Activated CD4-positive, alpha-beta T cell treated with anti-CD3 and anti-CD28 coated beads for 48 hours (primary cell): Measurements from ENCODE around the gene KIF6.

ENCODE experiments used
- DNase-seq: peaks from one replicate; pipeline ENCODE4 v3.0.0-alpha.2; 2020

Gene KIF6

DNA sequence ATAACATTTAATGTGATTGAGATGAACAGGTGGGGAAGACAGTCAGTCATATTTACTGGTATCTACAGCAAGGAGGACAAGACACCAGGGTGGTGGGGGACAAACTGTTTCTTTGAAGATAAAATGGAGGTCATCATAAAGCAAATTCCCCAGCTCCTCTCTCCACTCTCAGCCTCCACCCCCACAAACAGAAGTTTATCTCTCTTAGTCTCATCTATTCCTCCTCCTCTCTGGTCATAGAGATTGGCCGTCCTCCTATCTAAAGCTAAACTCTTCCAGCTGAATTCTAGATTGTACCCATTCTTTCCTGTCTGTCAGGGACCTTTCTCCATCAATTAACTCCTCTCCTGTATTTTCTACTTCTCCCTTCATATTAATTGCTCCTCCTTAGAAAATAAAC is 71.1 kb downstream of the KIF6 start:
- DNase-seq, result no peak

DNA sequence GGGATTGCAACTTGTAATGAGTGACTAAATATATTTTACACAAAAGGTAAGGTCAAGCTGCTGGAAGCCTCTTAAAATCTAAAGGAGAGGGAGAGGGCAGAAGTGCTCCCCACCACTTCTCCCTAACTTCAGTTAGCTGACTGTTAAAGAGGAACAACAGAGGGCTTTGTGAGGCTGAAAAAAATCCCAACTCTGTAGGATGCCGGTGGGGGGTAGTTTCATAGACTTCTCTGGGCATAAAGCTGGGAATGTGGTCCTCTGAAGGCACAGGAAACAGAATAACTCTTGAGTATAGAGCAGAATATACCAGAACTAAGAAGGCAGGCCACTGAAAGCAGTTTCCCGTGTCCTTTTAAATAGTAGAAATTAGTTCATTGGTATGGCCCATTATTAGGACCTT is 71.6 kb downstream of the KIF6 start:
- DNase-seq, result no peak

- DNase-seq, result no peak
Measured at GRCh38 chr6:39649996-39650395, 75.2 kb downstream of the KIF6 start.

DNA sequence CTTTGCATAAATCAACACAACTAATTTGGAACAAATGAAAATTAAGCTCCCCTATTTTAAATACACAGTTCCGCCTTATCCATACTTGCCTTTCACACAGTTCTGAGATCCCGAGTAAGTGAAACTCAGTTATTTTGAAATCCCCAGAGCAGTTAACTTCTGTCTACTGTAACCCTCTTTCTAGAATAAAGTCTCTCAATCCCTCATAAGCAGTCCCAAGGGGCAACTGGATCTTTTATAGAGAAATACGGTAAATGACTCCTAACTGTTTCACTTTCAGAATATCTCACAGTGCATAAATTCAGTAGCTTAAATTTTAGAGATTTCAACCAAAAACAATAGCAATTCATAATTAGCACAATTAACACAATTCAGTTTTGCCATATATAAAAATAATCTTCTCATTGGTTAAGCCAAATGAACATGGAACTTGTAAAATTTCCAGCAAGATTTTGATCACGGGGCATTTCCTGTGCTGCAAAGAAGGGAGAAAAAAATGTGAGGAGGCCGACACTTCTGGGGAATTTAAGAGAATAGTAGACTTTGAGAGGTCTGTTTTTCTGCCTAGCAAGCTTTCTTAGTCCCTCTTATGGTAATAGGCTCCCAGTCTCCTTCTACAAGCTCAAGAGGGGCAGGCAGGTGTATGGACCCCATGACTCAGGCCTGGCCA is 78.3 kb downstream of the KIF6 start:
- no peak for DNase-seq

DNA sequence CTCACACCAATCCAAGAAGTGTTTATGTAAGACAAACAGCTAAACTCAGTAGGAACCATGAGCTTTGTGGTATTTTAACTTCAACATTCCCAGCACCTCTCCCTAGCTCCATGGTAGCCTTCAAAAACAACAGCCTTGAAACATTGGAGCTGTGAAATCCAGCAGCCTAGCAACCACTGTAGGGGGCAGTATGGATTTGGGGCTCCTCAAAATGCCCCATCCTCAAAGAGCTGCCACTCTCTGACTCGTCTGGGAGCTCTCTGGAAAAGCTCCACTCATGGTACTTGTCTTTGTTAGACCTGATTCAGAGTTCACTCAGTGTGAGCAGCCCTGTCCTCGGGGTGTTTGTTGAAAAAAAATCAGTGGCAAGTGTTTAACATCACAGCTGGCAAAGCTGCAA is 82.9 kb downstream of the KIF6 start:
- no peak for DNase-seq

DNA sequence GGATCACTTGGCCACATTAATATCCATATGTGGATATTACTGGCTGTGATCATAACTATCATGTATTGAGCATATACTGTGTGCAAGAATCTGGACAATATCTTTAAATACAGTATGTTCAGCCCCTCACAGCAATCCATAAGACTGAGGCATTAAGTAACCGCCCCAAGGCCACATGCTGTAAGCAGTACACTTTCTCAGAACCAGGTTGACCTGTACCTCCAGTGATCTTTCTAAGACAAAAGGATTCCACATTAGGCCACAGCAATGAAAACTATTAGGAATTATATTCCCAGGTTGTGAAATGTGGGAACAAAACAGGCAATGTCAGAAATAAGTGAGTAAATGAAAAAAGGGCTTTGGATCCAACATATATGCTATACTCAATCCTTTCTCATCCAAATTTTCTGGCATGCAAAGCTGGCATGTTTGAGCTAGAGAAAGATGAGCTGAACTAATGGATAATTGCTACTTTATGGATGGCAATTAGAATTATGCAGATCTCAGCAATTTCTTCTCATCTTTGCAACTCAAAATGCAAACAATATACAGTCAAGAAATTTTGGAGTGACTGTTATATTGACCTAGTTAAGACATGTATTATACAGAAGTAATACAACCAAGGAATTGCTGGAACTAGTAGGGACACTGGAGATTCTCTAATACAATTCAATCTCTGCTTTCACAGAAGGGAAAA is 86.9 kb downstream of the KIF6 start:
- no peak for DNase-seq

DNA sequence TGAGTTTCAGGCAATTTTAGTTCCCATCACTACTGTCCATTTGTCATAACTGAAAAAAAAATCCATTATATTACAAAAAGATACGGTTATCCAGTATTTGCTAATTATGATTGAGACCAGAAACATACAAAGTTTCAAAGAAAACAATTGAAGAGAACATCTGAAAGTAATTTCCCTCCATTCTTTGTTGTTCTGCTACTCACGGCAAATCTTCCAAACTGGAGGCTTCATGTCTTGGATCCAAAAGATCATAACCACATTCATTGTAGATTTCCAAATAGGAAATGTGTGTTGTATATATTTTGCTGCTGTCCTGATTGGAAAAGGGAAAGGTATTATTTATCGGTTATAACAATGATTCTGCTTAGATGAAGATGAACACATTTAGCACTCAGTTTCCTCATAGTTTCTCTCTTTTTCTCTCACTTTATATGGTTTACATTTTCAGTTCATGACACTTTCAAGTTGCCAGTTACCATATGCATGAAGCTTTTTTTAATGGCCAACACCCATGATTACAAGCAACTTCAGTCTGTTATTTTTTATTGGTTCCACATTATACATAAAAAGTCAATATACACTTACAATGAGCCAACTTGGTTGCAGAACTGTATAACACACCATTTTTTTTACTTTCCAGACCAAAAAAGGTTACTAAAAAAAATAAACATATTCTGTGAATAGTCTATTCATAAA is 90.4 kb downstream of the KIF6 start:
- no peak for DNase-seq

DNA sequence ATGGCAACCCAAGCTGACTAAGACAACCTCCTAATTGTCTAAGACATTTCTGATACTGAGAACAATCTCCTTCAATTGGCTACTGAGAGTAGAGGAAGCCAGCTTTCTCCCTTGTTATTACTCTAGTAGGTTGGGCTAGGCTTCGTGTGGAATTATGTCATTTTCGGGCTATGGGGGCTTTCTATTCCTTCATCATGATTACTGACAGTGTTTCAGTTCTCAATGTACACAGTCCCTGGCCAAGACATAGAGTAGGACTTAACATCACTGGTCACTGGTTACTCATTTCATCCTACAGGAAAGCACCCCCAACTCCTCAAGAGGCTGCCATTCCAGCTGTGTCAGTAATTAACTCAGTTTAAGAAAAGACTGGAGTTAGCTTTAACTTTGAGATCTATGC is 100.0 kb downstream of the KIF6 start:
- no peak for DNase-seq

- no peak for DNase-seq
Measured at GRCh38 chr6:39623750-39624149, 101.5 kb downstream of the KIF6 start.

GRCh38 chr6:39617520-39617919 is 107.7 kb downstream of the KIF6 start:
- DNase-seq, result no peak

- DNase-seq, result no peak
Measured at GRCh38 chr6:39617026-39617425, 108.2 kb downstream of the KIF6 start.

DNA sequence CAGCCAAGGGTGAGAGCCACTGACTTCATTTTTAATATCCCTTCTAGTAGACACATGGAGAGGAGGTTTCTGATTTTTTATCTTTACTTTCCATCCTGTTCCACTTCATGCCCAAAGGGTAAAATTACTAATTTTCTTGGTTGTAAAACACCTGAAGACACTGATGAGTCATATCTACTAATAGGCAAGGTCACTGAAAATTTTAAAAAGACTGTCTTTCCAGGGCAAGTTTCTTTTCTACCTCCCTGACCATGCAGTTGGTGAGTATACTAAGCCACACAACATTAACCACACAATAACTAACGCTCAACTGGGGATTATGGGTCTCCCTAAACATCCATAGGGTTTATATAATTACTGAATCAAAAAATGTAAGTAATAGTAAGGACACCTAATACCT is 109.6 kb downstream of the KIF6 start:
- DNase-seq, result no peak

DNA sequence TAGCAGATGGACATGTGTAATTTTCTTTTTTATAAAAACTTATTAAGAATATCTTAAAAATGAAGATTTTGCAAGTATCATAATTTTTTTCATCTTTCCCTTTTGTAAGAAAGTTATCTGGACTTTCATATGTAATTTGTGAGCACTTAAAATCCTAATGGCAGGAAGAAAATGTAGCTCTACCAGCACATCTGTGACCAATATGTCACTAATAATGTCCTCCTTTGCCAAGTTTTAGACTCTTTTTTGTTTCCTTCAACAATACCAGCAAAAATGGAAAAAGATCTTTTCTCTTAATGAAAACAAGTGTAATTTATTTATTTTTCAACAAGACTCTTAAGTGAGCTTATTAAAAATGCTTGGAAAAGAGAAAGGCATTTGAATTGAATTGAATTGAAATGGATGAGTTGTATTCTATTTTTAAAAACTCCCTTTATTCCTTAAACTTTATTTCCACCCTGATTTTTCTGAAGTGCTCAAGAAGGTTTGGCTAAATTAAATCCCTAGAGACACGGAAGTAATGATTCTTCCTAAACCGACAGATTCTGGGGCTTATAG is 110.7 kb downstream of the KIF6 start:
- DNase-seq, result no peak

DNA sequence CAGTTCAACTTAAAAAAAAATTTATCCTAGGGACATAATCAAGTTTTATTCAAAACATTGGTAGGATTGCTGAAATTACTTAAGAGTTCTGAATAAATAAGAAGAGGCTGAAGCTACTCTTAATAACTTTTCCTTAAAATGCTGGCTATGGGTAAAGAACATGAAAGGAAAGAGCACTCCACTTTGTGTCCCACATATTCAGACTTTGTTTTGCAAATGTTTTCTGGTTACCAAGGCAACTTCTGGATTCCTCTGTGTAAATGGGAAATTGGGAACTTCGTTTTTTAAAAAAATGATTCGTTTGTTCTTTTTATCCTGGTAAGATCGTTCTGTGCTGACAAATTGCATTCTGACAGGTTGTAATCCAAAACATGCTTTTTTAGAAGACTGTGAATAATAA is 115.0 kb downstream of the KIF6 start:
- no peak for DNase-seq

DNA sequence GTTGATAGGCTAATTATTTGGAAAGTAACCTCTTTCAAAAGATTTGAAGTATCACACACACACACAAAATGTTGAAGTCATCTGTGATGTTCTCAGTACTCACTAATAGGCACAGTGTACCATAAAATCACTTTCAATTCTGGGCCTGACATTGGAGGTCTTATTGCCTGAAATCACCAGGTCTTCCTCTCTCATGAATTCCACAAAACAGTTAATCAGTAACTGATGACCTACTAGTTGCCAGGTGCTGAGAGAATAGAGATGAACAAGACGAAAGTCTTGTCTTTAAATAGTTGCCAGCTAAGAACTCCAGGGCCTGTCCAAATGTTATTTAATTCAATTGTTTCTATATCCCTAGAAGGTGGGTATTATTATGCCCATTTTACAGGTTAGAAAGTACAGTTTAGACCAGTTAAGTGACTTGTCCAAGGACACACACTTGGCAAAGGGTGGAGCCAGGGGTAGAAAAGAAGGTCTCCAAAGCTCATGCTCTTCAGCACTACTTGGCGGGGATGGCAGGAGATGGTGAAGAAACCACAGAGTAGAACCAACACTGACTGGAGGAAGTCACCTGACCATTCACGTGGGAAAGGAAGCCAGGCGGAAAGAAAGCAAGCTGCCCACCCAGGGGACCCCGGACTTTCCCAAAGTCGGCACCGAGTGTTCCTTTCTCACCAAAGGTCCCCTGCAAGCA is 116.4 kb downstream of the KIF6 start:
- no peak for DNase-seq

DNA sequence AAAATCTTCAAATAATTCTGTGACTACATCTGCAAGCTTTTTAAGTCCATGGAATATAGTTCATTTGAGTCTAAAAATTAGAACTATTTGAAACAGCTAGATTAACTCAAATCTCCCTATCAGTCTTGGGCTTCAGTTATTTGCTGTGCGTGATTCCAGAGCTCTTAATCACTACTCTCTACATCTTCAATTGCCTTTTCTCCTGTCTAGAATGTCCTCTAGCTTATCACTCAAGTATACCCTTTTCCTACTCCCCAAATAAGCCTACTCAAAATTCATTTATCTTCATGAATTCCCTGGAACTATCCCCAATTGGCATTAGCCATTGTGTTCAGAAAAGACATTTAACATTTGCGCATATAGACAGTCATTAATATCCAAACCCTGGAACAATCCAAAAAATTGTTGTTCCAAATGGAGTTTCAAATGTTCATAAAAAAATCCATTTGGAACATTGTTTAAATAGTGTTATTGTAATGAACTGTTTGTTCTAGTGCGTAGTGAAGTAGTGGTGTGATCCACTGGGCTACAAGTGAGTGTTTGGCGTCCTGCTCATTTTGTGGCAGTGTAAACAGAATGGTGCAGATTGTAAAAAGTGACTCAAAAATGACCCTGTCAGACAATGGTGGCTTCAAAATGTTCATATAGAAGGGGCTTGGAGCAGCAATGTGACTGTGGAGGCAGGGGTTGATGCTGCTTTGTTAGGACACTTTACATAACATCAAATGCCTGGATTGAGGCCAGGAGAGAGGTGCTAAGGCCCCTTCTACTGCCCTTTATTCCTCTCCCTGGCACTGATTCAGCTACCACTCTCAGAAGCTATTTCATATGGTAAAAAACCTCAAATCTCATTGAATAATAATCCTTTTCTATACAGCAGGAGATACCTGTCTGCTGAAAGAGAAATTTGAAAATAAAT is 122.3 kb downstream of the KIF6 start:
- DNase-seq, result no peak

DNA sequence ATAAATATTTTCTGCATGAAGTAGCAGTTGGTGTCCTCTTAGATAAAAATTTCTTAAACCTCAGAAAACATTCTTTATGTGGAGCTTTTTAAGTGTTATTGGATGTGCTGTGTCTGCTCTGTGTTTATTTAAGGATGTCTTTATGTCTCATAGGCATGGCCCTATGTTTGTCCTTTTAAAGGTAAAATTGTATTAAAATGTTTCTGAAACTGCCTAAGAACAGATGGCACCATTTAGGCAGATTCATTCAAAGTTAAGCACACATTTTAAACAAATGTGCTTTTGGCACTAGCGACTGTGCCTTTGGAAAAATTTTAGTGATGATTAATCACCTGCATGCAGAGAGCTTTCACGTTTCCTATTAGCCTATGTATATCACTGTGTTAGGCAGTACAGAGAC is 125.2 kb downstream of the KIF6 start:
- no peak for DNase-seq

GRCh38 chr6:39599341-39599740 is 125.9 kb downstream of the KIF6 start:
- no peak for DNase-seq

DNA sequence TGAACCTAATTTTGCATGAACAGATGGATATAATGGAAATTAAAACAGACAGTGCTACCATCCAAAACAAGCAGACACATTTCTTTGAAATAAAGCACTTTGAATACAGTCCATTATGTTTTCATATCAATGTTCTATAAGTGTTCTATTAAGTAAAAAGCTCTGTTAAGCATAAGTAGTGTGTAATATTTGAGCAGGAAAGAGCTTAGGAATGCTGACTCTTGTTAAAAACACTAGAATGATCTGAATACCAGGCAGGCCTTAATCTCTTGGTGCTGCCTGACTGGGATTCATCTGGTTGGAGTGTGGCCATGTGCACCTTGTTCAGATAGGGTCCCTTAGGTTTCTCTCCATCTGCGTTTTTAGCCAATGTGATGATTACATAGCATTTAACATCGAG is 130.9 kb downstream of the KIF6 start:
- no peak for DNase-seq

- no peak for DNase-seq
Measured at GRCh38 chr6:39593646-39594045, 131.6 kb downstream of the KIF6 start.

- DNase-seq, result no peak
Measured at GRCh38 chr6:39590871-39591393, 134.3 kb downstream of the KIF6 start.

DNA sequence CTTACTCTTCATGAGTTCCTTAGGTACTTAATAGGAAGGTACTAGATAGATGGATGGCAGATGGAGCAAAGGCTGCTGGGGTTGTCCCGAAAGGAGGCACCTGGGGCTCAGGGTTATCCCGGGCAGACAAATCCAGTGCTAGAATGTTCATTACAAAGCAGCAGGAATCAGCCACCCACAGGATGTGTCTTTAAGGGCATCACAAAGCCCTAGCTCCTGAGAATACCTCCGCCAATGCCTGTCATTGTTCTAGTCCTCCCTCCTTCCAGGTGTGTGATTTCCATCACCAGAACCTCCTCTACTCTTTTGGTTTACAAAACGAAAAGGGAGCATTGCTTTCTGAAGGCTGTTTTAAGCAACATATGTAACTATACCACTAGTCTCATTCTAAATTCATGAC is 138.1 kb downstream of the KIF6 start:
- no peak for DNase-seq
